Keratinocyte (primary cell): Measurements from ENCODE around the gene MTO1. TPM values are rescaled to one million over a fixed set of nuclear protein-coding genes. Genes with fewer than 3 reads are reported as not detected.
A peak's percentile ranks its signal among the peaks of the same experiment; 100 is the strongest.

ENCODE experiments used
- DNase-seq: peaks from one replicate; pipeline ENCODE4 v3.0.0-alpha.2; 2011; ENCODE audit warnings: low read depth, missing footprints, low spot score
- FAIRE-seq: peaks from 2 replicates; lab custom pipeline; 2011; peaks lifted over from hg19 to GRCh38; lab: Jason Lieb, UNC
- H2AFZ ChIP-seq: 2 replicates; pipeline ENCODE4 v1.6.0; 2012; ENCODE audit warnings: low read length, control low read depth, inconsistent platforms; ENCODE audit not compliant: control insufficient read depth
- H3K27ac ChIP-seq: 2 replicates; pipeline ENCODE4 v1.5.1; 2011; ENCODE audit warnings: low read length; ENCODE audit not compliant: control insufficient read depth, insufficient read depth
- H3K27me3 ChIP-seq: 3 replicates; pipeline ENCODE4 v1.6.0; 2011; ENCODE audit warnings: low read length; ENCODE audit not compliant: control insufficient read depth, insufficient read depth; ENCODE audit errors: extremely low read depth
- H3K36me3 ChIP-seq, 2 experiments: 2 replicates in 1 of 2; 3 replicates in 1 of 2; pipeline ENCODE4 v1.5.1; 2011; ENCODE audit warnings: low read length in 2 of 2, mild to moderate bottlenecking in 1 of 2; ENCODE audit not compliant: control insufficient read depth in 2 of 2, insufficient read depth in 2 of 2; ENCODE audit errors: extremely low read depth in 1 of 2
- H3K4me1 ChIP-seq: 3 replicates; pipeline ENCODE4 v1.5.1; 2011; ENCODE audit warnings: low read length; ENCODE audit not compliant: control insufficient read depth, insufficient read depth; ENCODE audit errors: extremely low read depth
- H3K4me2 ChIP-seq: 3 replicates; pipeline ENCODE4 v1.6.0; 2011; ENCODE audit warnings: low read depth, low read length; ENCODE audit not compliant: control insufficient read depth, insufficient read depth; ENCODE audit errors: extremely low read depth
- H3K4me3 ChIP-seq, 3 experiments: fragments of 200-600 bp in 1 of 3; sonication (generic) in 1 of 3; 2 replicates in 2 of 3; 3 replicates in 1 of 3; pipeline ENCODE4 v1.5.1; 2011 to 2016; ENCODE audit warnings: low read length in 3 of 3, mild to moderate bottlenecking in 3 of 3, control low read depth in 2 of 3, inconsistent platforms in 1 of 3, low read depth in 1 of 3, mixed read lengths in 1 of 3, mixed run types in 1 of 3, moderate library complexity in 1 of 3; ENCODE audit not compliant: control insufficient read depth in 2 of 3, insufficient read depth in 2 of 3; ENCODE audit errors: extremely low read depth in 1 of 3
- H3K79me2 ChIP-seq: 2 replicates; pipeline ENCODE4 v1.6.0; 2012; ENCODE audit warnings: low read length; ENCODE audit not compliant: control insufficient read depth, insufficient read depth
- H3K9ac ChIP-seq: 3 replicates; pipeline ENCODE4 v1.6.0; 2011; ENCODE audit warnings: low read length; ENCODE audit not compliant: control insufficient read depth, insufficient read depth; ENCODE audit errors: extremely low read depth
- H3K9me1 ChIP-seq: 3 replicates; pipeline ENCODE4 v1.6.0; 2011; ENCODE audit warnings: low read length; ENCODE audit not compliant: control insufficient read depth, insufficient read depth; ENCODE audit errors: extremely low read depth
- H3K9me3 ChIP-seq: 2 replicates; pipeline ENCODE4 v1.5.1; 2012; ENCODE audit warnings: low read depth, low read length; ENCODE audit not compliant: control insufficient read depth
- H4K20me1 ChIP-seq: 3 replicates; pipeline ENCODE4 v1.6.0; 2011; ENCODE audit warnings: low read length; ENCODE audit not compliant: control insufficient read depth, insufficient read depth; ENCODE audit errors: extremely low read depth
- EZH2 ChIP-seq: IDR thresholded peaks from one replicate; pipeline ENCODE4 v1.6.1; 2012; ENCODE audit warnings: inconsistent platforms, mild to moderate bottlenecking, low read length, moderate library complexity
- dilution Hi-C: fragments of 300-500 bp; cut with MboI; formaldehyde crosslinking; loops from one replicate; pipeline ENCODE4 v1.7.0; 2020; ENCODE audit warnings: low sequenced_read_pairs; ENCODE audit not compliant: extremely low pct_ligation_motif_present
- polyA plus RNA-seq, 5 experiments: library from polyadenylated mRNA; depleted of rRNA in 3 of 5; stranded (reverse) in 3 of 5; stranded (forward) in 1 of 5; unstranded in 1 of 5; fragments of >200 nt; gene quantifications; 1 replicate in 1 of 5; 2 replicates in 3 of 5; 3 replicates in 1 of 5; pipeline versions ENCODE4 v1.2.1 to v1.2.3, GENCODE V29; 2011 to 2012; ENCODE audit warnings: missing spikeins in 2 of 5, low read depth in 1 of 5, low replicate concordance in 1 of 5
- TF ChIP-seq, protein P1 (sequence below), 3 experiments: IDR thresholded peaks in 1 of 3; conservative IDR thresholded peaks in 1 of 3; optimal IDR thresholded peaks in 1 of 3; 2 replicates in 2 of 3; 3 replicates in 1 of 3; pipeline versions ENCODE3 to v1.5.1; 2011; ENCODE audit warnings: low read length in 3 of 3, mild to moderate bottlenecking in 3 of 3, moderate library complexity in 2 of 3, control low read depth in 1 of 3, inconsistent platforms in 1 of 3; ENCODE audit not compliant: insufficient read depth in 2 of 3; ENCODE audit errors: extremely low read depth in 1 of 3

Gene MTO1
- polyA plus RNA-seq, 1 donor (not counting 4 experiments of a cell fraction or from before 2014, with no cell fraction given) = 24.5 TPM

DNA sequence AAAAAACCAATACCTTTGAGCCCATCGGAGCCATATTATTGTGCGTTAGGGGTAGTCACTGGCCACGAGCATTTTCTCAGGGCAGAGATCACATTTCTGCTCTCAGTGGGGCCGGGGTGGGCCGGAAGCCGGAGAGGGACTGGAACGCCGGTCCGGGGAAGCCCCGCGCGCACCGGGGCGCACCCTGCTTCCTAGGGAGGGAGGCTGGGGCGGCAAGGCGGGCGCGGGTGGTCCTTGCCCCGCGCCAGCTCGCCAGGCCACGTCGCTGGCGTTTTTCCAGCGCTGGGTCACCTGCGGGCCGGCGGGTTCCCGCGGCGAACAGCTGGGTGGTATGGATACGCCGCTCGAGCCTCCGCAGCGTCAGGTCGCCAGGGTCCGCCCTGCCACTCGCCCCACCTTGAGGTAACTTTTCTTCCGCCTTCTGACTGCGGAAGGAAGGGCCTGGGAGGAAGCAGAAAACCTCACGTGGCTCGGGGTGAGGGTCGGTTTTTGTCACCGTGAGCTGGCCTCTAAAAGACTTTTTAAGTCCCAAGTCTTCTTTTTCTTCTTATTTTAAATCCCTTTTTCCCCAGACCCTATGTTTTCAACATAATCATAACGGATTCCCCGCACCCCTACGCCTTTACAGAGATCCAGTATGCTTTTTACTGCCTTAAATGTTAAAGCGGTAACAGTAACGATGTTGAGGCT, 62.0 kb downstream of the MTO1 start:
- H2AFZ ChIP-seq = peak overlapping the region; percentile 94
- no peak for DNase-seq
- H3K4me3 ChIP-seq = peak overlapping the region; percentile 72 to 85 (median 80)
- H3K4me2 ChIP-seq = peak overlapping the region; percentile 97
- H3K9me1 ChIP-seq = no peaks in the 10 kb centered on the region
- TF ChIP-seq, protein P1, sequence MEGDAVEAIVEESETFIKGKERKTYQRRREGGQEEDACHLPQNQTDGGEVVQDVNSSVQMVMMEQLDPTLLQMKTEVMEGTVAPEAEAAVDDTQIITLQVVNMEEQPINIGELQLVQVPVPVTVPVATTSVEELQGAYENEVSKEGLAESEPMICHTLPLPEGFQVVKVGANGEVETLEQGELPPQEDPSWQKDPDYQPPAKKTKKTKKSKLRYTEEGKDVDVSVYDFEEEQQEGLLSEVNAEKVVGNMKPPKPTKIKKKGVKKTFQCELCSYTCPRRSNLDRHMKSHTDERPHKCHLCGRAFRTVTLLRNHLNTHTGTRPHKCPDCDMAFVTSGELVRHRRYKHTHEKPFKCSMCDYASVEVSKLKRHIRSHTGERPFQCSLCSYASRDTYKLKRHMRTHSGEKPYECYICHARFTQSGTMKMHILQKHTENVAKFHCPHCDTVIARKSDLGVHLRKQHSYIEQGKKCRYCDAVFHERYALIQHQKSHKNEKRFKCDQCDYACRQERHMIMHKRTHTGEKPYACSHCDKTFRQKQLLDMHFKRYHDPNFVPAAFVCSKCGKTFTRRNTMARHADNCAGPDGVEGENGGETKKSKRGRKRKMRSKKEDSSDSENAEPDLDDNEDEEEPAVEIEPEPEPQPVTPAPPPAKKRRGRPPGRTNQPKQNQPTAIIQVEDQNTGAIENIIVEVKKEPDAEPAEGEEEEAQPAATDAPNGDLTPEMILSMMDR (optimal IDR thresholded peaks at IDR 0.05 in 1 of 3, IDR thresholded peaks at IDR 0.05 in 1 of 3, conservative IDR thresholded peaks at IDR 0.05 in 1 of 3; ENCODE audit: extremely low read depth in 1 of 3, insufficient read depth in 2 of 3, low read length in 3 of 3) = no peak
- TF ChIP-seq EZH2 = no peak
- dilution Hi-C loops = loop anchor here (25.0 kb wide), 1 partner anchor 89 kb away; no protein-coding TSS in a partner anchor
- H3K79me2 ChIP-seq = peaks cover 24% of the 10 kb centered on the region
- peaks cover 4% of the 10 kb centered on the region for H4K20me1 ChIP-seq
- peak overlapping the region; percentile 96 for H3K9ac ChIP-seq
- FAIRE-seq = no peak
- H3K9me3 ChIP-seq = no peaks in the 10 kb centered on the region
- H3K27ac ChIP-seq = peak overlapping the region; percentile 94
- H3K36me3 ChIP-seq = peaks cover 7 to 20% of the 10 kb centered on the region in 2 experiments
- H3K27me3 ChIP-seq = no peaks in the 10 kb centered on the region
- peaks cover 23% of the 10 kb centered on the region for H3K4me1 ChIP-seq

DNA sequence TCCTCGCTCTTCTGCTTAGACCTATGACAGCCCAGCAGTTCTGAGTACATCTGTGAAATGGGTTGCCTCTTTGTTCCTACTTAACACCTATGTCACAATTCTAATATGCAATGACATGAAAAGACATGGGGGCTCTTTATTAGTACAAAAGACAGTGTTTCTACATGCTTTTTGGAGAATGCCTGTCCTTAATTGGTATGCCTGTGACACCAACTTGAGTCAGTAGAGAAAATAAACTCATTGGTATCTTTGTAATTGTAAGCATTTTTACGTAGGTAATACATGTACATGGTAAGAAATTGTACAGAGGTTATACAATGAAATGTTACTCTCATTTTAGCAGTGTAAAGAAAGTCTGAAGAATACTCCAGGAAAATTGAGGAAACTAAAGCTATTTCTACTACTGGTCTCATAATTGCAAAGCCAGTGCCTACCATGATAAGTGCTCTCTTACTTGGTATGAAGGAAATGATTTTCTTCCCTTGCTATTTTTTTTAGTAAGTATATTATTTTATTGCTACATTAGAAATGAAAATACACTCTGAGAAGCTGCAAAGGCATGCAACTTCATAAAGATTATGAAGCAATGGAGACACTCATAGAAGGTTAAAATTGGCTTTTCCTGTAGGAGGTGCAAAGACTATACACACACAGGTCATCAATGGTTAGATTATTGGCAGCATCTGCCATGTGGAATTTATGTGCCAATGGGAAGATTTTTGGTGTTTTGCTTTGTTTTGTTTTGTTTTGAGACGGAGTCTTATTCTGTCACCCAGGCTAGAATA, 64.2 kb downstream of the MTO1 start:
- DNase-seq = no peak
- no peak overlapping the region for H3K4me2 ChIP-seq
- no peaks in the 10 kb centered on the region for H3K27me3 ChIP-seq
- no peak overlapping the region for H3K27ac ChIP-seq
- peaks cover 4% of the 10 kb centered on the region for H3K79me2 ChIP-seq
- no peak overlapping the region for H3K9ac ChIP-seq
- peaks cover 23% of the 10 kb centered on the region for H3K4me1 ChIP-seq
- dilution Hi-C loops = no loop called here
- H2AFZ ChIP-seq = no peak overlapping the region
- H3K4me3 ChIP-seq = no peak overlapping the region
- H4K20me1 ChIP-seq = no peaks in the 10 kb centered on the region
- TF ChIP-seq EZH2 = no peak
- TF ChIP-seq, protein P1 (optimal IDR thresholded peaks at IDR 0.05 in 1 of 3, IDR thresholded peaks at IDR 0.05 in 1 of 3, conservative IDR thresholded peaks at IDR 0.05 in 1 of 3; ENCODE audit: extremely low read depth in 1 of 3, insufficient read depth in 2 of 3, low read length in 3 of 3) = no peak
- no peak for FAIRE-seq
- no peaks in the 10 kb centered on the region for H3K9me1 ChIP-seq
- no peaks in the 10 kb centered on the region for H3K9me3 ChIP-seq
- peaks cover 0 to under 1% of the 10 kb centered on the region in 2 experiments for H3K36me3 ChIP-seq
